ENCODE measurements around the gene EPN2. TPM values are rescaled to one million over a fixed set of nuclear protein-coding genes. Genes with fewer than 3 reads are reported as not detected.

EPN2 gene
- polyA plus RNA-seq, 3 donors, result 0.93 TPM; not detected in 2

DNA sequence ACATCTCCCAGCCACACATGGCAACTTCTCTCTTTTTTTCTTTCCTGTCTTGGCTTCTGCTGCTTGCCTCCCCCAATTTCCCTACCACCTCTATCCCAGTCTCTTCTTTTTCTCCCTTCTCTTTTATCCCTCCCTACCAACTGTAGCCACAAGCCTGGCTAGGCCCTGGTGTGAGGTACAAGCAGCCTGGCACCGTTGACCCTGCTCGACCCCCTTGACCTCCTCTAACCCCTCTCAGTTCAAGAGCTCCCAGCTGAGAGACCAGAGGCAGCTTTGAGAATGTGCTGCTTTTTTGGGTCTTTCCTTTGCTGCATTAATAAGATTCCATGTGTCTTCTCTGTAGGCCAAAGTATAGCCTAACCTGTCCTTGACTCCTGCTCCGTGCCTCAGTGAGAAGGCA lies 93.1 kb downstream of the EPN2 start:
- no peaks in the 10 kb centered on the region for H3K36me3 ChIP-seq (replicated peaks in 1 of 2; ENCODE audit: control insufficient read depth in 1 of 2, insufficient read depth in 2 of 2, low read length in 2 of 2)
- Mint-ChIP-seq H3K9me3 (peaks cover 3 to 17% (median 13%) of the 10 kb centered on the region in 7 donors), H3K4me3 (peak overlapping the region in 1 of 2 donors; percentile 43), H3K4me1 (no peaks in the 10 kb centered on the region), H3K36me3 (peaks cover 0 to 2% of the 10 kb centered on the region in 2 donors), H3K27ac (no peak overlapping the region), H3K27me3 (ENCODE audit: low read depth in 3 of 3) (peaks cover 34 to 62% (median 42%) of the 10 kb centered on the region in 3 donors)
- TF ChIP-seq CTCF (IDR thresholded peaks at IDR 0.05), result no peak
- H3K27me3 ChIP-seq (ENCODE audit: control insufficient read depth in 2 of 2, insufficient read depth in 2 of 2, low read length in 2 of 2), result peaks cover under 1 to 46% of the 10 kb centered on the region in 2 donors
- no peaks in the 10 kb centered on the region for H3K79me2 ChIP-seq (ENCODE audit: insufficient read depth, low read length)
- H4K20me1 ChIP-seq (ENCODE audit: insufficient read depth, low read length), result no peaks in the 10 kb centered on the region
- H3K4me2 ChIP-seq (replicated peaks; ENCODE audit: extremely low read depth, low read length, poor library complexity, severe bottlenecking), result no peak overlapping the region
- no peak overlapping the region for H3K4me3 ChIP-seq (replicated peaks in 1 of 3; ENCODE audit: low read depth in 2 of 3, low read length in 3 of 3)
- intact Hi-C loops (cut with micrococcal nuclease), result no loop called here
- peaks cover 4 to 9% of the 10 kb centered on the region in 2 donors for H3K9me3 ChIP-seq (replicated peaks in 1 of 2; ENCODE audit: control insufficient read depth in 1 of 2, insufficient read depth in 1 of 2, low read length in 2 of 2)
- H3K9ac ChIP-seq (ENCODE audit: insufficient read depth, low read length, poor library complexity, severe bottlenecking), result no peak overlapping the region
- WGBS (ENCODE audit: insufficient coverage), result 94% methylated on average over 3 of the region's 3 CpGs
- no peak overlapping the region for H2AFZ ChIP-seq (ENCODE audit: insufficient read depth, low read depth, low read length, poor library complexity, severe bottlenecking)
- H3K4me1 ChIP-seq (ENCODE audit: control insufficient read depth in 1 of 2, insufficient read depth in 2 of 2, low read length in 2 of 2), result no peaks in the 10 kb centered on the region
- DNase-seq, result no peak
- H3K27ac ChIP-seq (ENCODE audit: low read depth in 1 of 2, low read length in 2 of 2), result no peak overlapping the region

DNA sequence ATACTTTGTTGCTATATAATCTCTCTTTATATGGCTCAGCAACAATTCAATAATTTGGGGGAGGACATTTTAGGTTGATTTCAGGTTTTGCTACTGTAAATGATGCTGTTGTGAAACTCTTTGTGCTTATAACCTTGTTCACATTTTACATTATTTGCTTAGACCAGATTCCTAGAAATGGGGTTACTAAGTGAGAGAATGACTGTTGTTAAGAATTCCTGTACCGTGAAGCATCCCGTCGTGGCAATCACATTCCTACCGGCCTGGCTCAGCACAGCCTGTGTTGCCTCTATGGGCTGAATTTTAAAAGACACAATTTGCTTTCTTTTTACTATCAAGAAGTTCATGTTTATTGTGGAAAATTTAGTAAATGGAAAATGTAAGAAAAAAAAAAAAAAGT lies 94.0 kb downstream of the EPN2 start:
- no peaks in the 10 kb centered on the region for H3K4me1 Mint-ChIP-seq
- H3K9ac ChIP-seq (ENCODE audit: insufficient read depth, low read length, poor library complexity, severe bottlenecking), result no peak overlapping the region
- no peak overlapping the region for H3K4me2 ChIP-seq (replicated peaks; ENCODE audit: extremely low read depth, low read length, poor library complexity, severe bottlenecking)
- no peaks in the 10 kb centered on the region for H4K20me1 ChIP-seq (ENCODE audit: insufficient read depth, low read length)
- peaks cover 0 to 2% of the 10 kb centered on the region in 2 donors for H3K36me3 Mint-ChIP-seq
- H3K4me3 ChIP-seq (replicated peaks in 1 of 3; ENCODE audit: low read depth in 2 of 3, low read length in 3 of 3), result no peak overlapping the region
- peaks cover 34 to 64% (median 42%) of the 10 kb centered on the region in 3 donors for H3K27me3 Mint-ChIP-seq (ENCODE audit: low read depth in 3 of 3)
- H3K27me3 ChIP-seq (ENCODE audit: control insufficient read depth in 2 of 2, insufficient read depth in 2 of 2, low read length in 2 of 2), result peaks cover 0 to 45% of the 10 kb centered on the region in 2 donors
- H3K9me3 ChIP-seq (replicated peaks in 1 of 2; ENCODE audit: control insufficient read depth in 1 of 2, insufficient read depth in 1 of 2, low read length in 2 of 2), result peaks cover 2 to 3% of the 10 kb centered on the region in 2 donors
- H3K27ac ChIP-seq (ENCODE audit: low read depth in 1 of 2, low read length in 2 of 2), result no peak overlapping the region
- no peak overlapping the region for H2AFZ ChIP-seq (ENCODE audit: insufficient read depth, low read depth, low read length, poor library complexity, severe bottlenecking)
- WGBS (ENCODE audit: insufficient coverage), result no CpG with 5 or more reads among the region's 4 CpGs
- H3K27ac Mint-ChIP-seq, result no peak overlapping the region
- no peaks in the 10 kb centered on the region for H3K4me1 ChIP-seq (ENCODE audit: control insufficient read depth in 1 of 2, insufficient read depth in 2 of 2, low read length in 2 of 2)
- H3K4me3 Mint-ChIP-seq, result no peak overlapping the region
- H3K36me3 ChIP-seq (replicated peaks in 1 of 2; ENCODE audit: control insufficient read depth in 1 of 2, insufficient read depth in 2 of 2, low read length in 2 of 2), result no peaks in the 10 kb centered on the region
- intact Hi-C loops (cut with micrococcal nuclease), result no loop called here
- no peak for TF ChIP-seq CTCF (IDR thresholded peaks at IDR 0.05)
- DNase-seq, result no peak
- H3K9me3 Mint-ChIP-seq, result peaks cover 3 to 9% (median 6%) of the 10 kb centered on the region in 7 donors
- H3K79me2 ChIP-seq (ENCODE audit: insufficient read depth, low read length), result no peaks in the 10 kb centered on the region

Data from CD14-positive monocyte (primary cell).